ENCODE measurements around the gene DYRK4. TPM values are rescaled to one million over a fixed set of nuclear protein-coding genes. Genes with fewer than 3 reads are reported as not detected.
A peak's percentile ranks its signal among the peaks of the same experiment; 100 is the strongest.

Gene DYRK4
- polyA plus RNA-seq, 1 donor (not counting 4 experiments of a cell fraction or from before 2014, with no cell fraction given), result 64.6 TPM

- H3K4me3 ChIP-seq (ENCODE audit: control insufficient read depth in 2 of 3, extremely low read depth in 1 of 3, insufficient read depth in 2 of 3, low read depth in 1 of 3, low read length in 3 of 3), result peak overlapping the region; percentile 74 to 93 (median 92)
- no peaks in the 10 kb centered on the region for H4K20me1 ChIP-seq (ENCODE audit: control insufficient read depth, extremely low read depth, insufficient read depth, low read length)
- H3K9ac ChIP-seq (ENCODE audit: control insufficient read depth, extremely low read depth, insufficient read depth, low read length), result peak overlapping the region; percentile 95
- H3K4me1 ChIP-seq (ENCODE audit: control insufficient read depth, extremely low read depth, insufficient read depth, low read length), result peaks cover 16% of the 10 kb centered on the region
- no peaks in the 10 kb centered on the region for H3K9me1 ChIP-seq (ENCODE audit: control insufficient read depth, extremely low read depth, insufficient read depth, low read length)
- FAIRE-seq (no peak), DNase-seq (ENCODE audit: low read depth, low spot score) (no peak)
- H3K4me2 ChIP-seq (ENCODE audit: control insufficient read depth, extremely low read depth, insufficient read depth, low read depth, low read length), result peak overlapping the region; percentile 97
- TF ChIP-seq EZH2 (IDR thresholded peaks at IDR 0.05; ENCODE audit: low read length) (no peak), CTCF (optimal IDR thresholded peaks at IDR 0.05 in 1 of 3, IDR thresholded peaks at IDR 0.05 in 1 of 3, conservative IDR thresholded peaks at IDR 0.05 in 1 of 3; ENCODE audit: extremely low read depth in 1 of 3, insufficient read depth in 2 of 3, low read length in 3 of 3) (no peak)
- H3K27me3 ChIP-seq (ENCODE audit: control insufficient read depth, extremely low read depth, insufficient read depth, low read length), result no peaks in the 10 kb centered on the region
- H3K27ac ChIP-seq (ENCODE audit: control insufficient read depth, insufficient read depth, low read length), result peak overlapping the region; percentile 98
- peak overlapping the region; percentile 100 for H2AFZ ChIP-seq (ENCODE audit: control insufficient read depth, low read length)
- peaks cover 44% of the 10 kb centered on the region for H3K79me2 ChIP-seq (ENCODE audit: control insufficient read depth, insufficient read depth, low read length)
- no peaks in the 10 kb centered on the region for H3K36me3 ChIP-seq (ENCODE audit: control insufficient read depth in 2 of 2, extremely low read depth in 1 of 2, insufficient read depth in 2 of 2, low read length in 2 of 2)
- H3K9me3 ChIP-seq (ENCODE audit: control insufficient read depth, low read depth, low read length), result no peaks in the 10 kb centered on the region
- dilution Hi-C loops (cut with MboI; ENCODE audit: extremely low pct_ligation_motif_present, low sequenced_read_pairs), result no loop called here
Observed at GRCh38 chr12:4648104-4648500, 86.1 kb downstream of the DYRK4 start.

GRCh38 chr12:4648501-4649357, 86.7 kb downstream of the DYRK4 start, which contains the start of the genes AKAP3 and NDUFA9:
Gene AKAP3 (minus strand): TSS chr12:4649051. CDS start chr12:4638196, 10,855 bp downstream.
Gene NDUFA9 (plus strand): TSS chr12:4649114. CDS start chr12:4649127, 13 bp downstream.
- H3K79me2 ChIP-seq (ENCODE audit: control insufficient read depth, insufficient read depth, low read length), result peaks cover 49% of the 10 kb centered on the region
- peak; percentile 81 for FAIRE-seq

More at GRCh38 chr12:4648501-4649357, 86.7 kb downstream of the DYRK4 start, which contains the start of the genes AKAP3 and NDUFA9:
- H3K9me3 ChIP-seq (ENCODE audit: control insufficient read depth, low read depth, low read length), result no peaks in the 10 kb centered on the region
- no peaks in the 10 kb centered on the region for H3K9me1 ChIP-seq (ENCODE audit: control insufficient read depth, extremely low read depth, insufficient read depth, low read length)
- H4K20me1 ChIP-seq (ENCODE audit: control insufficient read depth, extremely low read depth, insufficient read depth, low read length), result no peaks in the 10 kb centered on the region
- peak within 1 kb of the TSS; percentile 95 for H3K9ac ChIP-seq (ENCODE audit: control insufficient read depth, extremely low read depth, insufficient read depth, low read length)
- H3K27me3 ChIP-seq (ENCODE audit: control insufficient read depth, extremely low read depth, insufficient read depth, low read length), result no peaks in the 10 kb centered on the region
- peak; percentile 28 for DNase-seq (ENCODE audit: low read depth, low spot score)
- peak within 1 kb of the TSS; percentile 97 for H3K4me2 ChIP-seq (ENCODE audit: control insufficient read depth, extremely low read depth, insufficient read depth, low read depth, low read length)
- TF ChIP-seq EZH2 (IDR thresholded peaks at IDR 0.05; ENCODE audit: low read length) (no peak), CTCF (optimal IDR thresholded peaks at IDR 0.05 in 1 of 3, IDR thresholded peaks at IDR 0.05 in 1 of 3, conservative IDR thresholded peaks at IDR 0.05 in 1 of 3; ENCODE audit: extremely low read depth in 1 of 3, insufficient read depth in 2 of 3, low read length in 3 of 3) (no peak)
- H3K4me3 ChIP-seq (ENCODE audit: control insufficient read depth in 2 of 3, extremely low read depth in 1 of 3, insufficient read depth in 2 of 3, low read depth in 1 of 3, low read length in 3 of 3), result peak within 1 kb of the TSS; percentile 74 to 93 (median 92)
- H2AFZ ChIP-seq (ENCODE audit: control insufficient read depth, low read length), result peak within 1 kb of the TSS; percentile 100
- peaks cover 16% of the 10 kb centered on the region for H3K4me1 ChIP-seq (ENCODE audit: control insufficient read depth, extremely low read depth, insufficient read depth, low read length)
- no peaks in the 10 kb centered on the region for H3K36me3 ChIP-seq (ENCODE audit: control insufficient read depth in 2 of 2, extremely low read depth in 1 of 2, insufficient read depth in 2 of 2, low read length in 2 of 2)
- peak within 1 kb of the TSS; percentile 98 for H3K27ac ChIP-seq (ENCODE audit: control insufficient read depth, insufficient read depth, low read length)
- dilution Hi-C loops (cut with MboI; ENCODE audit: extremely low pct_ligation_motif_present, low sequenced_read_pairs), result no loop called here
